HG03571 (cell line): Measurements from ENCODE around the gene TMSB4X.
"Not testable (repeated sequence)": the region's sequence is repeated elsewhere in the genome, so short reads cannot be mapped to it uniquely, and the experiment has no call there.

Experiments
- ATAC-seq: cut with Tn5 transposase; IDR thresholded peaks from one replicate; pipeline ENCODE4 v1.9.1; 2021; ENCODE audit not compliant: unreplicated experiment

Gene TMSB4X

GRCh38 chrX:12975991-12976558 is 1.2 kb downstream of the TMSB4X start:
- ATAC-seq = no peak

GRCh38 chrX:12976819-12977732 is 2.2 kb downstream of the TMSB4X start:
- ATAC-seq = not testable (repeated sequence)

GRCh38 chrX:12977761-12978204 is 2.9 kb downstream of the TMSB4X start:
- no peak for ATAC-seq

GRCh38 chrX:12978205-12979025 is 3.5 kb downstream of the TMSB4X start:
- ATAC-seq = peak; percentile 42

GRCh38 chrX:12979026-12979607 is 4.2 kb downstream of the TMSB4X start:
- peak; percentile 2 for ATAC-seq

GRCh38 chrX:12979616-12980015 is 4.7 kb downstream of the TMSB4X start:
- no peak for ATAC-seq

- not testable (repeated sequence) for ATAC-seq
These were observed 5.1 kb downstream of the TMSB4X start for GRCh38 chrX:12980039-12980438.

- ATAC-seq = no peak
These were observed 7.0 kb downstream of the TMSB4X start for GRCh38 chrX:12981880-12982279.

GRCh38 chrX:12984603-12985319 is 9.9 kb downstream of the TMSB4X start:
- peak; percentile 65 for ATAC-seq

- ATAC-seq = no peak
These were observed 10.4 kb downstream of the TMSB4X start for GRCh38 chrX:12985331-12985730.

- ATAC-seq = peak; percentile 63
These were observed 11.4 kb downstream of the TMSB4X start for GRCh38 chrX:12986164-12986779.

DNA sequence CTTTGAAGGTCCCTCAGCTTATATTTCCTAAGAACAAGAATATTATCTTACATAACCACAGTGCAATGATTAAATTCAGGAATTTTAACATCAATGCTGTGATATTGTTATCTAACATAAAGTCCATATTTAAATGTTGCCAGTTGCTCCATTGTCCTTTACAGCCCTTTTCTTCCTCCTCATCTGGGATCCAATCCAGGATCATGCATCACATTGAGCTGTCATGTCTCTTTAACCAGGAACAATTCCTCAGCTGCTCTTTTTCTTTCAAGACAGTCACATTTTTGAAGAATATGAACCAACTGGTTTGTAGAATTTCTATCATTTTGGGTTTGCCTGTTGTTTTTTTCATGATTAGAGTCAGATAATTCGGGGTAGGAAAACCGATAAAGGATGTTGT is 12.0 kb downstream of the TMSB4X start:
- no peak for ATAC-seq

- ATAC-seq = no peak
These were observed 12.4 kb downstream of the TMSB4X start for GRCh38 chrX:12987340-12987739.

DNA sequence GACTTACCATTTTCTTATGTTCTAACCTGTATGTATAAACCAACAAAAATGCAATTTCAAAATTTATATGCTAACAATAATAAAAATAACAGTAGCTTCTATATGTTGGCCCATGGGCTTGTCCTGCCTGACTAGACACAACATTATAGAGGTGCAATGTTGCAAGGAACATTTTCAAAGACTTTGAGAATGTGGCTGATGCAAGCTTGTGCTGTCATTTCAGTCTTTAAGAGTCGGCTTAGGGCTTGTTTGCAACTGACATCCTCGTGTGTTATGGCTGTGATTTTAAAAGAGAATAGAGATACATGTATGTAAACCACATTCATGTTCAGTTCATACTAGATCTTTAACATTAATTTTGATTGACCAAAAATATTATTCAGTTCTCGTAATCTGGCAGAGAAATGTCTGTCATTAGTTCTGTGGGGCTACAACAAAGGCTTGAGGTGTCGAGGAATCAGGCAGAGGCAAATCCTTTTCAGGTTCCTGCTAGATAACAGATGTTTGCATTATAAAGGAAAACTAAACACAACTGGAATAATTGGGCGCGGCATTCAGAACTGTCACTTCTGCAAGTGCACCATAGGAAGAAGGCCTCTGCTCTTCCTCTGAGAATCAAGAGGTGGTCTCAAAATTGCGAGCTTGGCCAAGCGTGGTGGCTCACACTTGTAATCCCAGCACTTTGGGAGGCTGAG is 13.1 kb downstream of the TMSB4X start:
- no peak for ATAC-seq

- ATAC-seq = no peak
These were observed 13.9 kb downstream of the TMSB4X start for GRCh38 chrX:12988797-12989196.

GRCh38 chrX:12989461-12989860 is 14.6 kb downstream of the TMSB4X start:
- ATAC-seq = no peak

- ATAC-seq = no peak
These were observed 16.7 kb downstream of the TMSB4X start for GRCh38 chrX:12991575-12991974.

DNA sequence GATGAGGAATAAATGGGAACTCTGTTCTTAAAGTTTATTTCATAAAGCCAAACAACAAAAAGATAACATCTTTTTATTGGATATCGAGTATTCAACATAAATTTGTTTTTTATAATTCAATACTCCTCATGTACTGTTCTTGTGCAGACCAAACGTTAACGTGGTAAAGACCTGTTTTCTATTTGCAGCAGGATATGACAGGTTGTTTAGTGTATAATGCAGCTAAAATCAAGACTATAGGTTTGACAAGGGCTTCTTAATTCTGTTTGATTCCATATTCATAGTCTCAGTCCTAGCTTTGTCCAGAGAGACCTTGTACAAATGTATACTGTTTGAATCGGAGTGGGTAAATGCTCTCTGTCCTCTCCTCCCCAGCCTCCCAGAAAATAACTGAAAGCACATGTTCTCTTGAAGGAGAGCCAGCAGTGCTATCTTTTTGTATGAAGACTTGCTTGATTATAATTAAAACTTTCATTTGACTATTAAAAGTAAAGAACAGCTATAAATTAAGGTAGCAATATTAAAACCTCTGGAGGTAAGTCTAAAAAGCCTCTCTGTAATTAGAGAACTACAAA is 17.7 kb downstream of the TMSB4X start:
- ATAC-seq = no peak

DNA sequence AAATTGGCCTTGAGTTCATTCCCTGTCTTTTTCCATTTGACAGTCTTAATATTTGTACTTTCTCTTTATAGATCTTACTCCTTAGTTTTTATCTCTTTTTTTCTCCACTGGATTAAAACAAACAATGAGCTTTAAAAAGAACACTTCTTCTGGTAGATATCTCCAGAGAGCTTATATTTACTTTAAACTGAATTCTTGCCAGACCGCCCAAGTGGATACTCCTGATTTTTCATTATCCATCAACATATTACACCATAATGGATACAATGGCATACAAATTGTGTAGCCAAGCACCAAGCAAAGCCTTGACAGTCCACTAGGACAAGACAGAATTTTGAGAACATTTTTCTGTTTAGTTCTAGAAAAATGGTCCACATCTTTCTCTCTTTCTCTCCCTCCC is 18.9 kb downstream of the TMSB4X start:
- no peak for ATAC-seq
